T-helper 2 cell treated with Interferon-gamma antibody and Interleukin-4, amounts not matched to agents 5 μg/mL and 100 μg/mL, for 36 hours (primary cell): Measurements from ENCODE around the gene PLCB1.
"Not testable (repeated sequence)": the region's sequence is repeated elsewhere in the genome, so short reads cannot be mapped to it uniquely, and the experiment has no call there.

ENCODE experiments used
- DNase-seq: peaks from one replicate; pipeline ENCODE4 v3.0.0; 2021; ENCODE audit warnings: low spot score
- H3K27ac Mint-ChIP-seq: one replicate; pipeline ENCODE4 v1.8.0; 2021; ENCODE audit warnings: mild to moderate bottlenecking, mixed read lengths
- H3K27me3 Mint-ChIP-seq: one replicate; pipeline ENCODE4 v1.8.0; 2021; ENCODE audit warnings: low read depth, mixed read lengths
- H3K36me3 Mint-ChIP-seq: one replicate; pipeline ENCODE4 v1.8.0; 2021; ENCODE audit warnings: low read depth, mixed read lengths
- H3K4me1 Mint-ChIP-seq: one replicate; pipeline ENCODE4 v1.8.0; 2021; ENCODE audit warnings: low read depth, mixed read lengths
- H3K4me3 Mint-ChIP-seq: one replicate; pipeline ENCODE4 v1.8.0; 2022; ENCODE audit warnings: mild to moderate bottlenecking, moderate library complexity, mixed read lengths
- H3K9me3 Mint-ChIP-seq: one replicate; pipeline ENCODE4 v1.8.0; 2021; ENCODE audit warnings: mixed read lengths

PLCB1 gene

GRCh38 chr20:8631271-8631670, 499.2 kb downstream of the PLCB1 start:
- Mint-ChIP-seq H3K4me3 (no peak overlapping the region), H3K4me1 (no peaks in the 10 kb centered on the region), H3K9me3 (no peaks in the 10 kb centered on the region), H3K27me3 (no peaks in the 10 kb centered on the region), H3K36me3 (no peaks in the 10 kb centered on the region), H3K27ac (no peak overlapping the region)
- no peak for DNase-seq

GRCh38 chr20:8633366-8633765, 501.3 kb downstream of the PLCB1 start:
- no peak for DNase-seq
- H3K9me3 Mint-ChIP-seq, result no peaks in the 10 kb centered on the region
- no peaks in the 10 kb centered on the region for H3K36me3 Mint-ChIP-seq
- no peak overlapping the region for H3K4me3 Mint-ChIP-seq
- H3K27me3 Mint-ChIP-seq, result no peaks in the 10 kb centered on the region
- no peak overlapping the region for H3K27ac Mint-ChIP-seq
- no peaks in the 10 kb centered on the region for H3K4me1 Mint-ChIP-seq

GRCh38 chr20:8635048-8635572, 503.0 kb downstream of the PLCB1 start:
- Mint-ChIP-seq H3K27ac (no peak overlapping the region), H3K27me3 (no peaks in the 10 kb centered on the region)

DNA sequence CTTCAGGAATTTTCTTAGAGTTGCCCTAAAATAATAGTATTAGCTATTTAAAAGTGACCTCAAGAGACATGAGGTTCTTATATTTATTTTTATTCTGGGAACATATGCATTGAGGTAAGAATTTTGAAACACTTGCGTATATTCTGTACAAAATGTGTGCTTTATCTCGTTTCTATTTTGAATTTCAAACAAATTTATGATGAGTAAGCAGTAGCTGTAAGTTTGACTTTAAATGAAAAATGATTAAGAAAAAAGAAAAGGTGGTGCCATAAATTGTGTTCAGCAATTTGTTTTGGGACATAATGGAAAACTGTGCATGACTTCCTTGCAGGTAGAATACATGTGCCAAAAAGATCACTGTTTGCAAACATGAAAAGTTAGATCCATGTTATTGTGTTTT, 503.8 kb downstream of the PLCB1 start:
- H3K4me1 Mint-ChIP-seq, result no peaks in the 10 kb centered on the region
- H3K36me3 Mint-ChIP-seq, result no peaks in the 10 kb centered on the region
- no peak overlapping the region for H3K4me3 Mint-ChIP-seq
- H3K9me3 Mint-ChIP-seq, result no peaks in the 10 kb centered on the region
- no peak for DNase-seq
- no peaks in the 10 kb centered on the region for H3K27me3 Mint-ChIP-seq
- H3K27ac Mint-ChIP-seq, result no peak overlapping the region

More at GRCh38 chr20:8635048-8635572, 503.0 kb downstream of the PLCB1 start:
- no peaks in the 10 kb centered on the region for H3K4me1 Mint-ChIP-seq
- H3K4me3 Mint-ChIP-seq, result no peak overlapping the region
- H3K36me3 Mint-ChIP-seq, result no peaks in the 10 kb centered on the region
- H3K9me3 Mint-ChIP-seq, result no peaks in the 10 kb centered on the region
- no peak for DNase-seq

- H3K36me3 Mint-ChIP-seq, result no peaks in the 10 kb centered on the region
- no peak overlapping the region for H3K27ac Mint-ChIP-seq
- H3K9me3 Mint-ChIP-seq, result no peaks in the 10 kb centered on the region
- no peak for DNase-seq
- no peaks in the 10 kb centered on the region for H3K27me3 Mint-ChIP-seq
- no peak overlapping the region for H3K4me3 Mint-ChIP-seq
- no peaks in the 10 kb centered on the region for H3K4me1 Mint-ChIP-seq
These were observed 507.2 kb downstream of the PLCB1 start for GRCh38 chr20:8639112-8639778.

- no peaks in the 10 kb centered on the region for H3K36me3 Mint-ChIP-seq
- H3K4me3 Mint-ChIP-seq, result no peak overlapping the region
- H3K9me3 Mint-ChIP-seq, result no peaks in the 10 kb centered on the region
- no peak overlapping the region for H3K27ac Mint-ChIP-seq
- H3K27me3 Mint-ChIP-seq, result no peaks in the 10 kb centered on the region
- DNase-seq, result no peak
- H3K4me1 Mint-ChIP-seq, result no peaks in the 10 kb centered on the region
These were observed 508.4 kb downstream of the PLCB1 start for GRCh38 chr20:8640461-8640860.

DNA sequence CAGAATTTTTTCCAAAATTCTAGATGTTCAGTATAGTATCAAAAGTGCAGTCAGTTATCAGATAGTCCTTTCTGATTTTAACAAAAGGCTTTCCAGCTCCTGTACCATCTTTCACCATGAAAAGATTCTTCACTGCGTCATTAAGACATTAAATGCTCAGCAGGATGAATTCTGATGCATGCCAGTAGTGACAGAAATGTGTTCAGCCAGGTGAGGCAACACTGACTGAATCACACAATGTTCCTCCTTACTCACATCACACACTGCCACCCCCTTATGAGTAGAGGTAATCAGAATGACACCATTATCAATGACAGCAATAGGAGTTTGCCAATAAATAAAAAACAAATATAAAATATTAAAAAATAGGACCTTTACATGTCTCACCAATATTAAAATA, 510.2 kb downstream of the PLCB1 start:
- no peak overlapping the region for H3K27ac Mint-ChIP-seq
- DNase-seq, result no peak
- no peaks in the 10 kb centered on the region for H3K4me1 Mint-ChIP-seq
- H3K27me3 Mint-ChIP-seq, result no peaks in the 10 kb centered on the region
- H3K4me3 Mint-ChIP-seq, result no peak overlapping the region
- no peaks in the 10 kb centered on the region for H3K36me3 Mint-ChIP-seq
- H3K9me3 Mint-ChIP-seq, result no peaks in the 10 kb centered on the region

DNA sequence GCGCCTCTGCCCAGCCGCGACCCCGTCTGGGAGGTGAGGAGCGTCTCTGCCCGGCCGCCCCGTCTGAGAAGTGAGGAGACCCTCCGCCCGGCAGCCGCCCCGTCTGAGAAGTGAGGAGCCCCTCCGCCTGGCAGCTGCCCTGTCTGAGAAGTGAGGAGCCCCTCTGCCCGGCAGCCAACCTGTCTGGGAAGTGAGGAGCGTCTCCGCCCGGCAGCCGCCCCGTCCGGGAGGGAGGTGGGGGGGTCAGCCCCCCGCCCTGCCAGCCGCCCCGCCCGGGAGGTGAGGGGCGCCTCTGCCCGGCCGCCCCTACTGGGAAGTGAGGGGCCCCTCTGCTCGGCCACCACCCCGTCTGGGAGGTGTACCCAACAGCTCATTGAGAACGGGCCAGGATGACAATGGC, 512.4 kb downstream of the PLCB1 start:
- not testable (repeated sequence) for H3K4me3 Mint-ChIP-seq, H3K9me3 Mint-ChIP-seq, H3K27me3 Mint-ChIP-seq

DNA sequence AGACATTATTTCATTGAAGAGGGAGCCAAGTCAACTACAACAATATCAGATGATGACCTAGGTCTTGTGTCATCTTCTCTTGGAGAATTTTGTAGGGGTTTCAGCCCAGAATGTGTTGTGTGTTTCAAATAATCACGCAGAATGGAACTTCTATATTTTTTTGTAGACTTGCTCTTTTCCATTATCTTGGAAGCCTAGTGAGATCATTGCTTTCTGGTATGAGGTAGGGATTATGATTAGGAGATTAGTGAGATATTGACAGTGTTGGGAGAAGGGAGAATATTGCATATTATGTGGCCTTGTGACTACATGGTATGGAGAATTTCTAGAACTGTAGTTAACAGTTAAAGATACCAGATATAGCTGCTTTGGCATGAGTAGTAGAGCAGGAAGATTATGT, 513.3 kb downstream of the PLCB1 start:
- no peak overlapping the region for H3K27ac Mint-ChIP-seq
- H3K4me1 Mint-ChIP-seq, result no peaks in the 10 kb centered on the region
- no peaks in the 10 kb centered on the region for H3K27me3 Mint-ChIP-seq
- no peak overlapping the region for H3K4me3 Mint-ChIP-seq
- no peak for DNase-seq
- no peaks in the 10 kb centered on the region for H3K9me3 Mint-ChIP-seq
- no peaks in the 10 kb centered on the region for H3K36me3 Mint-ChIP-seq

More for the DNA sequence above, 512.4 kb downstream of the PLCB1 start:
- not testable (repeated sequence) for H3K27ac Mint-ChIP-seq, H3K36me3 Mint-ChIP-seq, DNase-seq, H3K4me1 Mint-ChIP-seq

- Mint-ChIP-seq H3K27ac (no peak overlapping the region), H3K27me3 (no peaks in the 10 kb centered on the region), H3K4me3 (no peak overlapping the region), H3K9me3 (no peaks in the 10 kb centered on the region), H3K4me1 (no peaks in the 10 kb centered on the region), H3K36me3 (no peaks in the 10 kb centered on the region)
- DNase-seq, result no peak
These were observed 514.0 kb downstream of the PLCB1 start for GRCh38 chr20:8646033-8646441.

DNA sequence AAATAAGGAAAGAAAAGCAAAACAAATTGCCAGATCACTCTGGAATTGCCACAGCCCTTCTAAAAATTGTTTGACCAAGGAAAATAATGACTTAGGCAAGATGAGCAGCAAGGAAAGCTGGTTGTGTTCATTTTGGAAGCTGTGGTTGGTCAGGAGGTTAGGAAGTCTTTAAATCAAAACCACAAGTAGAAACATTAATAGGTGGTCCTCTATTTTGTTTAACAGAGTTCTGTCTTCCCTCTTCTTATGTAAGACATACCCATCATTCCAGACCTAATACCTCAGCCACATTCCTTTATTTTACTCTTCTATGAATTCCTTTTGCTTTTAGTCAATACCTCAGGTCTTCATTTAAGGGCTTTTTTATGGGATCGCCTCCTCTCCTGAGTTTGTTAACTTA, 514.6 kb downstream of the PLCB1 start:
- no peaks in the 10 kb centered on the region for H3K27me3 Mint-ChIP-seq
- H3K27ac Mint-ChIP-seq, result no peak overlapping the region
- no peaks in the 10 kb centered on the region for H3K9me3 Mint-ChIP-seq
- no peak for DNase-seq
- no peaks in the 10 kb centered on the region for H3K4me1 Mint-ChIP-seq
- no peaks in the 10 kb centered on the region for H3K36me3 Mint-ChIP-seq
- H3K4me3 Mint-ChIP-seq, result no peak overlapping the region

DNA sequence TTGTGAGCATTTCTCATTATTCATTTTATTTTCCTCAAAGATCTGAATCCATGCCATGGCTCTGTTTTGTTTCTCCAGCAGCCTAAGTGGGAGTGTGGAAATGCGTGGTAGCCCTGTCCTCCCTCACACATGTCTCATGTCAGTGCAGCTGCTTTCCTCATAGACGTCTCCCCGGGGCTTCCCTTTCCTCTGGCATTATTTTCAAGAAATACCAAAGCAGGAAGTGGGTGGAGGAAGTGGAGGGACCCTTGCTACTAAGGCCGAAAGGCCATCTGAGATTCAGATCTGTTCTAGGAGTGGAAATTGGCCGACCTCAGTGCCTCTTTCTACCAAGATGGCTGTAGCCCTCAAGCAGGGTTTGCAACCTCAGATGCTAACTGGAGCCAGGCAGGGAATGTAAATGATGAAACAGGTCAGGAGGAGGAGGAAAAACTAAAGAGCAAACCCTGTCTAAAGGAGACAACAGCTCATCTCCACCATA, 515.9 kb downstream of the PLCB1 start:
- Mint-ChIP-seq H3K4me3 (no peak overlapping the region), H3K27ac (no peak overlapping the region), H3K36me3 (no peaks in the 10 kb centered on the region), H3K9me3 (no peaks in the 10 kb centered on the region), H3K27me3 (no peaks in the 10 kb centered on the region), H3K4me1 (no peaks in the 10 kb centered on the region)
- DNase-seq, result no peak

DNA sequence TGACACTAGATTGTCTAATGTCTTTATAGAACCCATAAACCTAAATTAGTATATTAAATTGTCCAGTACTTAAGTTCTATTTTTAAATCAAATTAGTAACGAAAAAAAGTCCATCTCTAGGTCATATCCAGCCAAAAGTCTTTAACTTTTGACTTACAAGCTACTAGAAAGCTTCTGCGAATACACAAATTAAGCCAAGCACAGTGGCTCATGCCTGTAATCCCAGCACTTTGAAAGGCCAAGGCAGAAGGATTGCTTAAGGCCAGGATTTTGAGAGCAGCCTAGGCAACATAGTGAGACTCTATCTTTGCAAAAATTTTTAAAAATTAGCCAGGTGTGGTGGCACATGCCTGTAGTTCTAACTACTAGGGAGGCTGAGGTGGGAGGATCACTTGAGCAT, 516.4 kb downstream of the PLCB1 start:
- Mint-ChIP-seq H3K9me3 (no peaks in the 10 kb centered on the region), H3K36me3 (no peaks in the 10 kb centered on the region), H3K4me3 (no peak overlapping the region), H3K27me3 (no peaks in the 10 kb centered on the region), H3K27ac (no peak overlapping the region), H3K4me1 (no peaks in the 10 kb centered on the region)
- DNase-seq, result no peak

- Mint-ChIP-seq H3K4me1 (no peaks in the 10 kb centered on the region), H3K36me3 (no peaks in the 10 kb centered on the region), H3K4me3 (no peak overlapping the region), H3K27ac (no peak overlapping the region), H3K27me3 (no peaks in the 10 kb centered on the region), H3K9me3 (no peaks in the 10 kb centered on the region)
- DNase-seq, result no peak
These were observed 520.3 kb downstream of the PLCB1 start for GRCh38 chr20:8652396-8652795.

DNA sequence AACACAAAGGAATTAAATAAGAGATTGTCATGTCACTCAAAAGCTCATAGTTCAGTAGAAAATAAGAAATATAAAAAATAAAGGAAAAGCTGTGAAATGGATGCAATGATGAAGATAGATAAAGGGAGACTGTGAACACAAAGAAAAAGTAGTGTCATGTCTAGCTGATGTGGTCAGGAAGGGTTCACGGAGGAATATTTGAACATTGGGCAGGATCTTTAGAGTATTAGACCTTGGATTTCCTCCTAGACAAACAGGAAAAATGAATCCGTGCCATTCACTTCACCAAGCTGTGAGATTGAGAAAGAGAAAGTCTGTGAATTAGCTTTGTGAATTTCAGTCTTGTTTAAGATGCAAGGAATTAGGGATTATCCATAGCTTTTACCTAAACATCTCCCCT, 522.4 kb downstream of the PLCB1 start:
- Mint-ChIP-seq H3K4me1 (no peaks in the 10 kb centered on the region), H3K9me3 (no peaks in the 10 kb centered on the region), H3K36me3 (no peaks in the 10 kb centered on the region), H3K4me3 (no peak overlapping the region), H3K27ac (no peak overlapping the region), H3K27me3 (no peaks in the 10 kb centered on the region)
- no peak for DNase-seq
